HG03442 (cell line): ENCODE results near the gene TFAP2B.

Experiments used
- ATAC-seq: cut with Tn5 transposase; IDR thresholded peaks from one replicate; pipeline ENCODE4 v1.9.1; 2021; ENCODE audit warnings: mild to moderate bottlenecking, moderate library complexity; ENCODE audit not compliant: unreplicated experiment

The TFAP2B gene

DNA sequence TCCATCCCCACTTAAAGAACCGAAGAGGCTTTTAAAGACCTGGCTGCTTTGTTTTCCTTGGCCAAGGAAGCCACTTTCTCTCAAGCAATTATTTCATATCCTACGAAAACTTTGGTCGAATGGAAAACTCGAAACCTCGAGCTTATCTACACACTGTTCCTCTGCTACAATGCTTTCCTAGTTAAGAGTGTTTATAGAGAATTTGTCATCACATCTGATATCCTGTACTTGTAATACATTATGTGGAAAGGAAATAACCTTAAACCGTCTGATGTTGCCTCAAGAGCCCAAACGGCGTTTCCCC is 28.1 kb downstream of the TFAP2B start:
- ATAC-seq: no peak

DNA sequence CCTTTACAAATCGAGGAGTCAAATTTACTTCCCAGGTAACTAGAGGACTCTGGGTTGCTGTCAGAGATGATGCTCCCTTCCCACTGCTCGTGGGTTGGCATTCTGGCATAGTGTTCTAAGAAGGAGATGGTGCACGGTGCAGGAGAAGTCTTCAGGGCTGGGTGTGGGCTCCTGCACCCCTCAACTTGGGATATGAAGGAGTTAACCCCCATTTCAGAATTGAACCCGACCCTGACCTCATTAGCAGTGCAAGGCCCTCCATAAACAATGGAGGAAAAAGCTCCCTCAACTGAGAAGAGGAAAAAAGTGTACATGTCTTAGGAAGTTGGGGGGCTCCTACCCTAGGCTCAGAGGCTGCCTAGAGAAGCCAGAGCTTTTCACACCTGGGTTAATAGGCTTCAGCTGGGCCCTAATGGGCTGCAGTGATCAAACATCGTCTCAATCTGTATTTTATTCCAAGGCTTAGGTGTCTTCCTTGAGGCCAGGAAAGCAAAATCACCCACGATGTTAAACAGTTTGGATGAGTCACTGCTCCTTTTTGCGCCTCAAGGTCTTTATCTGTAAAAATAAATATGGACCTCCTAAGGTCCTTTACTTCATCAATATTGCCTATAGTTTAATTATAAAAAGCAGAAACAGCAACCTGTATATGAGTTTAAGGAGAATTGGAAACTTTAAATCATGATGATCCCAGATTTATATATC is 29.4 kb downstream of the TFAP2B start:
- no peak for ATAC-seq

DNA sequence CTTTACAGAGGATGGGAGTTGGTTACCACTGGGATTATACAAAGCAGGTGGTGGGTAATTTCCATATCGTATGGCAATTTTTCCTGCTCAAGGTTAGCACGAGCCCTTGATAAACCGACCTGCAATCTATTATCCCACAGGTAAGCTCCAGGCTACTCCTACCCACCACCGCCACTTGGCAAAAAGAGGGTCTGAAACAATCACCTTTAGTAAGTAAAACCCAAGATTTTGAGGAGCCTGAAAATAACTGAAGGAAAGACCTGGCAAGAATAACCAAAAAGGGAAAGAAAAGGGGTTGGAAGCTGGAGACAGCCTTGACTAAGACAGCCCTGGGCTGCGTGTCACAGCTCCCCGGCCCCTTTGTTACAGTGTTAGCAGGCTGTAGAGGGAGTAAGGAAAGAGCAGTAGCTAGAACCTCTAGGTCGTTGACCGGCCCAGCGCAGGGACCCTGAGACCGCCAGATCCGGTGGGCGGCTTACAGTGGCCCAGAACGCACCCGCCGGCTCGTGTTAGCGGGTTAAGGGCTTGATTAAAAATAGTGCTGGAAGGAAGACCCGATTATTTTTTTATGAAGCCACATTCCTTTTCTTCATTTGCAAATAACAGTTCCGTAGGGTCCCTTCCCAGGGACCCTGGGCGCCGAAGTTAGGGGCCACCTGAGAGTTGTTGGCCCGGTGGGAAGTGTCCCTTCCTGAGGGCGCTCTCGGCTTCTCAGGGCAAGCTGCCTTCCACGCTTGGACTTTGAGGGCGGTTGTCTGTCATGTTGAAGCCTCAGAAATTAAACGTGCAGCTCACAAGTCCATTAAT is 30.5 kb downstream of the TFAP2B start:
- ATAC-seq: no peak

DNA sequence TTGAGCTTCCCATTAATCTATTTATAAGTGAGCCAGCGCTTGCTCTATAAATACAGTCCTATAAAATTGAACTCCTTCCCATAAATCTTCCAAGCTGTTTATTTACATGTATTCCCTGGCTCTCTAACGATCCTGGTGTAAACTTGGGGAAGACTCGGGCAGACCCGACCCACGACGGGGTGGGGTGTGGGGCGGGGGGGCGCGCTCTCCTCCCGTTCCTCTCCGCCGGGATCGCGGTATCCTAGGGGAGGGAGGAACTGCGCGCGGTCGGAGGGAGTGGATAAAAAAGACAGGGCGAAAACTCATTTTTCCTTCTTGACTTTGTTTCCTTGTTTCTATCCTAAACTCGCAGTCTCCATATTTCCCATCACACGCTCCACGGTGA is 31.1 kb downstream of the TFAP2B start:
- no peak for ATAC-seq

DNA sequence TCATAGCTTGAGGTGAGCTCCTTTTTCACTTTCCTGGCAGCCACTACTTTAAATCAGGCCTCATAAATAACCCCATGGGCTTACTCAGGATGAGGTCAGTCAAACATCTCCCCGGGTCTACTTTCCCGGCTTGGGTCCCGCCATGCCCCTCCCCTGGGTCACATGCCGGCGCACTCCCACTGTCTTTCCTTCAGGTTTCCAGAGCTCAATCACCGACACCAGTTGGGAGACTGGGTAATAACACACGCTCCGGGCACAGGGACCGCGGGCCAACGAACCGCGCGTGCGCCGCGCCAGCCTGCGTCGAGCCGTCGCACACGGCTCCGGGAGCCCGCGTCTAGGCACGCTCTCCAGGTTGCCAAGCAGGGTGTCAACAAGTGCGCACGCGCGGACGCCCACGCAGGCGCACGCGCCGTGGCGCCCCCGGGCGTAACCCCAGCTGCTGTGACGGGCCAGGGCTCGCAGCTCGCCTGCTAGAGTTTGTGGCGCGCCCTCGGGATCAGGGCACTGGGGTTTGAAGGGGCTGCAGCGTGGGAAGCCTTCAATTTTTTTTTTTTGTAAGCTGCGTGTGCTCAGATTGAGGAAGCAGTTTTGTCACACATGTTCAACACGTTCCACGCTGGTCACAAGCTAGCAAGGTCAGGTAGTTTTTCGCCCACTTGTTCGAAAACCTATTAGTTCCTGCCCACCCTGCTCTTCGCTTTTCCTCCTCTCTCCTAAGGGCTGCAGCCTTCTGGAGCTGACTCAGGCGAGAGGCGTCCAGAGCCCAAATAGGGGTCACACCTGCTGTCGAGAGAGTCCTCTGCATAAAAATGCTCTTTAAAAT is 31.8 kb downstream of the TFAP2B start:
- ATAC-seq: no peak

DNA sequence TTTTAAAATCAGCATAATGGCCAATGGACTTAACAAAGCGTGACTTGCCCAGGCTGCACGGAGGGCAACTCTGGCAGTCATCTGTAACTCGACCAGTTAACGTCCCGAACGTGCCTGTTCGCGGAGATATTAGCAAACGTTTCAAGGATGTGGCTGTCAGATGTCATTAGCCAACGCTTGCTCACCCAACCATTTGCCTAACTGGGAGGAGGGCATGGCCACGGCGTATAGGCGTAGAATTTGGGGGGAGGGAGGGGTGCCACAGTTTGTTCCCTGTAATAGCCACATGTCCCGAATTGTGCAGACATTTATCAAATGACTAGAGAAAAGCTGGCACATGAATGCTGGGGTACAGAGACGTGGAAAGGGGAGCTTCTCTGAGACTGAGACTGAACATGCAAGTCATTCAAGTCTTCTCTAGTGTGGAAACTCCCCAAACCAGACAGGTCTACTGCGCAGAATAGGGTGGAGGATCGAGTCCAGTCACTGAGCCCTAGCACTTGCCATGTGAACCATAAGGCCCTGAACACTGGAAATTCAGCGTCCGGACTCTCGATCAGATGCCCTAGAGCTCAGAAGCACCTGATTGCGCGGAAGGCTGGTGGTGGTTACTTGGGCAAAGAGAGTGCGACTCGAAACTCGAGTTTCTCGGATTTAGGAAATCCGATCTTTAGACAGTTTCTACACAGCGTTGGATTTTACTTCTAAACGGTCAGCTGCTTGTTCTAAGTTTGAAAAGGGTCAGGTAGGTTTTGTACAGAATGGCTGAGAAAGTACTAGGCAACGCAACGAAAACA is 32.6 kb downstream of the TFAP2B start:
- ATAC-seq: no peak

DNA sequence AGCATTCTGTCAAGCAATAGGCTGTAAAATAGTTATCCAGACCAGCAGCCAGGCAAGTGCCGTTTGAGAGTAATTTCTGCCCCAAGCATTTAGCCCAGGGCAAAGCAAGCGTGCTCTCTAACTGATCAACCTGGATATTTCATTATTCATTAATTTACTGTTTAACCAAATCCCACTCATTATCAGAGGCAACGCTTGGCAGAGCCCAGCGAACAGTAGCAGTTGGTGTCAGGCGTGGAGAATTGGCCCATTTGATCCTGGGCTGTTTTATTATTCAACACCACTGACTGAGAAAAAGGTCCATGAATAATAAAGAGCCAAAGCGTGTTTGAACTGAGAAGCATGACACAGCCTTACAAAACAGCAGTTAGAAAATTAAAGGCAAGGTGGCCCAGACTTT is 35.3 kb downstream of the TFAP2B start:
- ATAC-seq: no peak

DNA sequence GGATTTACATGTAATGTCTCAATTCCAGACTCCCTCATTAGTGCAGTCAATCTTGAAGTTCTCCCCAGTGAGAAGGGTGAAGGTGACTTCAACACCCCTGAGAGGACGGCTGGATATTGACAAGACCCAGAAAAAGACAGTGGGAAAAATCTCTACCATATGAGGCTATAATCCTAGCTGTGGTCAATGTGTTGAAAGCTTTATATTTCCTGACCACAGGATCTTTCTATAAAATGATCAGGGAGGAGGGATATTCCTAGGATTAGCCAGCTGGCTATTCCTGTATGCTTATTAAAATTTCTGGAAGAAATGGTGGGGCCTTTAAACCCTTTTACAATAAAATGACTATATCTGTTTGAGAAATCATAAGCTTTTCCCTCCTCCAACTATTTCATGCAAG is 43.0 kb downstream of the TFAP2B start:
- no peak for ATAC-seq

DNA sequence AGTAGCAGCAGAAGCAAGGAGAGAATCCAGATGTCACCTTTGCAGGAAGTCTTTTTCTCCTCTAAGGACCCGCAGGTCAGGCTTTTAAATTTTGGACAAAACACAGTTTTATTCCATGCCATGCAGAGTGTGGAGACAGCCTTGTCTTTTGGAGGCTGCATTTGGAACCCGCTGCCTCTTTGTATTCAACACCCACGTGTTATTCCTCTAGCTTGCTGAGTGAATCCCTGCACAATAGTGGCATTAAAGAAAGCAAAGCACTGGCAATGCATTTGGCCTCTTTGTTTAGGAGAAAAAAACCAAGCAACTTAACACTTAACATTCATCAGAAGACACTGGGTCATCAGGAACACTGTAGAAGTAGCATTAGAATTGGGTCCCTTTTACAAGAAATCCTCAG is 43.5 kb downstream of the TFAP2B start:
- ATAC-seq: no peak

DNA sequence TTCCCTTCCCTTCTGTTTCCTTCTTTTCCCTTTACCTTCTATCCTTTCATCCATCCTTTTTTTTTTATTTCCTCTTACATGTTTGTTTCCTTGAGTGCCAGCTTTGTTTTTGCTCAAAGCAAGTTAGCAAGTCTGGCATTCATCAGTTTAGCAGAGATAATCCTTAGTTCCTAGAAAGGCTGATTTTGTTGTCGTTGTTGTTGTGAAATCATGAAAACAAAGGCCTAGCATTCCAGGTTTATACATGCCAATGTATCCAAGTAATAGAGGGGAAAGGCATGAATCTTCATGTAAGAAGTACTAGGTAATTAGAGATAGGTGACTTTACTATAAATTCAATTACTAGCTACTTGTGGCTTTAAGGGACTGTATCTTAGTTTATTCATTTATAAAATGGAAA is 45.9 kb downstream of the TFAP2B start:
- no peak for ATAC-seq

DNA sequence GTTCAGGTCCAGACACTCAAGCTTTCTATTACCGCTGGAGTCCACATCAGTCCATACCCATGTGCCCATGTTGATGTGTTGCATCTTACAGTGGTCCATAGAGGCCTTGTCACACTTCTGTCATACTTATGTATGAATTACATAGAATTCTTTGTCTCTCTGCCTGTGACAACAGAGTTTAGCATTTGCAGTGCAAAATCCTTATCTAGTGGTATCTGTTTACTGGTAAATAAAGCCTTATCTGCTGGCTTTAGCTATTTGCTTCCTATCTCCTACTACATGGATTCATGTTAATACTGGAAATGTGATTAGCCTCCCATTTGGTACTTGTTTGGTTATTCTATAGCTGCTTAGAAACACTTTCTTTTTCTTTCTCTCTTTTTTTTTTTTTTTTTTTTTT is 49.8 kb downstream of the TFAP2B start:
- no peak for ATAC-seq

DNA sequence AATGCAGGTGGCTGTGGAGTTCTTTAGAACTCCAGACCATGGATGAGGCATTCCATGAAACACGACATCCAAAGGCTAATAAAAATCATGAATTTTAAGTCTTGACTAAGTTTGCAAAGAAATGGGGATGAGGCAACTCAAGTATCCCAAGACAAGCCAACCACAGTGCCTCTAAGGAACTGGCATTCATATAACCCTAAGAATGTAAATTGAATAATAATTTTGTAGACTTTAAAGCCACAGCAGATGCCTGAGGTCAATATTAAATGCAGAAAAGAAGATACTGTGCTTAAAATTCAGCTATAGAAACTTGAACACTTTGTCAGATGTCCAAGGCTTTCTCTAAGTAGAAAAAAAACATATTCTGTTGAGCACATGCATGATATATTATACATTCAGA is 54.5 kb downstream of the TFAP2B start:
- ATAC-seq: no peak

DNA sequence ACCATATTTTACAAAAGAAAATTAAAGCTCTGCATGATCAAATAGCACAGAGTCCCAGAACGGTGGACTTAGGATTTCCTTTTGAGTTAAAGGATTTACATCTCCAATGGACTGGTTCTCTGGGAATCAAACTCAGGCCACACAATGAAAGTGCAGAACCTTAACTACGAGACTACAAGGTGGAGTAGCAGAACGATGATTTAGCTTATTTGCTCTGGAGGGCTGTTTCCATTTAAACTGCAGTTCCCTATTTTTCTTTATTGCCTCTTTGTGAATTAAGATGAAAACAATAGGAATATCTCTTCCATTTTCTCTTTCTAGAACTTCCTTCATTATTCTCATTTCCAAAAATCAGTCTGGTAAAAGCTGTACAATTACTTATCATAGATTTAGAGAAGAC is 65.7 kb downstream of the TFAP2B start:
- no peak for ATAC-seq

DNA sequence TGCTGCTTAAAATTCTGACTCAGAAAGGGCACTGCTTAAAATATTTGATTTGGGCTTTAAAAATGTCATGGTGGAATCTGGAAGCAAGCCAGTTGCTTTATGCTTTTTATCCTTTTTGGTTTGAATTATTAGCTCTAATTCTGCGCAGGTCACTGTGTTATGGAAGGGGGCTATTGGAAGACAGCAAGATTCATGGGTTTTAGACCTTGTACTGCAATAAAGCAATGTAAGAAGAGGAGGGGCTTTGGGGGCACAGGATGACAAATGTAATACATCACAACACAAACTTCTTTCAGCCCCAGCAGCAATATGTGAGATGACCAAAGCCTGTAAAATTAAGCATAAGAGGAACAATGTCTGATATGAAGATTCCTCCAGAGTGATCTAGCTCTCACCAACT is 68.4 kb downstream of the TFAP2B start:
- ATAC-seq: no peak

DNA sequence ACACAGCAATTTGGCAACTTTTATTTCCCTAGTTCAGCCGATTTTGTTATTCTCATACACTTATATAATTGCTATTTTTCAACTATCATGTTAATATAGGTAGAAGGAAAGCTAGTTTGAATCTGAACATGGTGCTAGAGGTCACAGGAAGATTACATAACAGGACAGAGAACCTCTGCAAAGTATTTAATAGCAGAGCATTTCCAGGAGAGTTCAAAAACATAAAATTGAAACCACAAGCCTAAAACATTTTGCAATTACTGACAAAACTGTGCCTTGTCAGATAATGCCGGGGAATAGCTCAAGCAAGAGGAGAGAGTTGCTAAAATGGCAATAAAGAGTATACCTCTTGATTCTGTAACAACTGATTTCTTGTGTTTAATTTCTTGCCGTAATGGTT is 70.8 kb downstream of the TFAP2B start:
- ATAC-seq: no peak

DNA sequence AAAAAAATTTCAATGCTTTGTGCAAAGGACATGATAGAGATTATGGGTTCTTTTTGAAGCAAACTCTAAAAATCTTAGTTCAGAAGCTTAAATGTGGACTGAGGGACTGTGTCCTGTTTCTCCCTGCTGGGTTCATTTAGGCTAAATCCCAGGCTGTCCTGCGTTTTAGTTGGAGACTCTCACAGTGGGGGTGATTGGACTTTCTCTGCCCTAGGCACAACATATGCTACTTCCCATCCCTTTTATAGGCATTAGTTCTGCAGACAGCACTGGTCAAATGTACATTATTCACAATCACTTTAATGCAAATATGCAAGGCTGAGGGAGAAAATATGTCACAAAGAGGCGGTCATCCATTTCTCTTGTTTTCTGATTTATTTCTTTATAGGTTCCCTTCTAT is 71.3 kb downstream of the TFAP2B start:
- no peak for ATAC-seq

DNA sequence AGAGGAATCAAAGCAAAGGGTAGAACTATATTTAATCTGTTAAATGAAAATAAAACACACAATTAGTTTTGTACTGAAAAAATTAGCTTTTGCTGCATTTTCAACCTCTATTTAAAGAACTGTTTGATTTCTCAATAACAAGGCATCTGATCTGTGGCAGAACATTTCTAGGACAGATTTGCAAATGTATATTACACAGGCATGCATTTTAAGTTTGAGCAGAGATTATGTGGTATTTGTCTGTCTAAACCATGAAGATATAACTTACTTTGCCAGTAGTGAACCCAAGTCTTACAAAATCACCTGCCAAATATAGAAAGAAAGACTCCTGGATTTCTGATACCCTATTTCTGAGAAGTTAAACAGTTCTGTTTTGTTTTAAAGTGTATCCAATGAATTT is 71.9 kb downstream of the TFAP2B start:
- no peak for ATAC-seq

DNA sequence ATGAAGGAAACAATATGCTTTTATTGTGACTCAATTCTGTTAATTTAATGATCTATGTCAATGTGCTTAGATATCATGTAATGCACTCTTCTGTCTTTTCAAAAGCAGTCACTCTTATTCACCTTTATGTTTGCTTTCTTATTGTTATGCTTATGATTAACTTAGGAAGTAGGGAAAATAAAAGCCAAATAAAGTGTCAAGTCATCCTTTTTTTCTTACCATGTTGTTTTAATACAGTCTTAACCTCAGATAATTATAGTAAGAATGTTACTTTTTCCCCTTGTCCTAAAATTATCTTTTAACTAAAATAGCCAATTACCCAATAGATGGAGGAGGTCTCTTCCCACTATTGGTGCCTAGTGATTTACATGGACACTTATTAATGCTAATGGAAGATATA is 72.6 kb downstream of the TFAP2B start:
- no peak for ATAC-seq
